Uterus (tissue), 4 donors: ENCODE measurements around the gene CADM2. TPM values are rescaled to one million over a fixed set of nuclear protein-coding genes. Genes with fewer than 3 reads are reported as not detected.

Source experiments
- DNase-seq, 2 donors: peaks; one replicate each; pipeline ENCODE4 v3.0.0-alpha.2; 2019 to 2020
- H3K27ac ChIP-seq, 2 donors: fragments of 200-600 bp; sonication (generic); 1 replicate in 1 of 2; 2 replicates in 1 of 2; pipeline ENCODE4 v1.5.1; 2016 to 2018
- H3K27me3 ChIP-seq, 2 donors: fragments of 200-600 bp; sonication (generic); one replicate each; pipeline ENCODE4 v1.5.1; 2018 to 2019; ENCODE audit warnings: control low read depth in 1 of 2
- H3K36me3 ChIP-seq, 2 donors: fragments of 200-600 bp; sonication (generic); one replicate each; pipeline ENCODE4 v1.5.1; 2019; ENCODE audit warnings: control low read depth in 1 of 2
- H3K4me1 ChIP-seq, 2 donors: fragments of 200-600 bp; sonication (generic); one replicate each; pipeline ENCODE4 v1.5.1; 2018 to 2019; ENCODE audit warnings: control low read depth in 1 of 2
- H3K4me3 ChIP-seq, 2 donors: fragments of 200-600 bp; sonication (generic); 1 replicate in 1 of 2; 2 replicates in 1 of 2; pipeline ENCODE4 v1.5.1; 2018 to 2019; ENCODE audit warnings: mild to moderate bottlenecking in 1 of 2
- H3K9me3 ChIP-seq, 2 donors: fragments of 200-600 bp; sonication (generic); one replicate each; pipeline ENCODE4 v1.5.1; 2019; ENCODE audit warnings: control low read depth in 1 of 2
- CTCF ChIP-seq, 4 experiments: fragments of 200-600 bp in 2 of 4; fragments of 450-650 bp in 2 of 4; sonication (generic) in 2 of 4; IDR thresholded peaks; one replicate each; pipeline ENCODE4 v1.5.1; 2016 to 2019; ENCODE audit warnings: antibody characterized with exemption in 4 of 4, mild to moderate bottlenecking in 2 of 4, moderate library complexity in 1 of 4
- POLR2A ChIP-seq, 2 donors: fragments of 450-650 bp; IDR thresholded peaks; one replicate each; pipeline ENCODE4 v1.6.1; 2016; ENCODE audit warnings: antibody characterized with exemption in 2 of 2, mild to moderate bottlenecking in 1 of 2, moderate library complexity in 1 of 2
- intact Hi-C: fragments of 100-400 bp; cut with DNase I; formaldehyde crosslinking; loops from one replicate; pipeline ENCODE4 v1.15.1; 2023; ENCODE audit warnings: low total_unique reads
- total RNA-seq, 4 donors: library from RNA; depleted of rRNA in 3 of 4; stranded (reverse); fragments of >200 nt in 3 of 4; gene quantifications; one replicate each; pipeline versions ENCODE4 v1.1.0 to v1.2.4, GENCODE V29; 2014 to 2023
- donor health status: DM: yes; HTN: yes; CAD: no.

Gene CADM2
- total RNA-seq, 4 donors from 2014 or later: 0.29 to 6.6 (median 0.85) TPM; not detected in 1

- intact Hi-C loops: no loop called here
- H3K27ac ChIP-seq: no peak overlapping the region
- no peaks in the 10 kb centered on the region for H3K27me3 ChIP-seq
- no peaks in the 10 kb centered on the region for H3K4me1 ChIP-seq
- no peak overlapping the region for H3K4me3 ChIP-seq
- DNase-seq: no peak
- no peaks in the 10 kb centered on the region for H3K36me3 ChIP-seq
- TF ChIP-seq POLR2A (IDR thresholded peaks at IDR 0.05) (no peak), CTCF (IDR thresholded peaks at IDR 0.05) (no peak)
- H3K9me3 ChIP-seq: no peaks in the 10 kb centered on the region
Observed at GRCh38 chr3:85667744-85668143, 709.0 kb downstream of the CADM2 start.

GRCh38 chr3:85670634-85671205, 711.9 kb downstream of the CADM2 start:
- Histone ChIP-seq H3K9me3 (no peaks in the 10 kb centered on the region), H3K4me3 (no peak overlapping the region), H3K36me3 (no peaks in the 10 kb centered on the region), H3K4me1 (no peaks in the 10 kb centered on the region), H3K27me3 (no peaks in the 10 kb centered on the region), H3K27ac (no peak overlapping the region)
- TF ChIP-seq POLR2A (IDR thresholded peaks at IDR 0.05): no peak
- TF ChIP-seq CTCF (IDR thresholded peaks at IDR 0.05): no peak
- no peak for DNase-seq
- intact Hi-C loops: no loop called here

GRCh38 chr3:85672761-85673160, 714.0 kb downstream of the CADM2 start:
- no peak overlapping the region for H3K4me3 ChIP-seq
- no peak overlapping the region for H3K27ac ChIP-seq
- intact Hi-C loops: no loop called here
- DNase-seq: no peak
- H3K27me3 ChIP-seq: no peaks in the 10 kb centered on the region
- H3K9me3 ChIP-seq: no peaks in the 10 kb centered on the region
- no peaks in the 10 kb centered on the region for H3K4me1 ChIP-seq
- no peaks in the 10 kb centered on the region for H3K36me3 ChIP-seq
- no peak for TF ChIP-seq CTCF (IDR thresholded peaks at IDR 0.05)
- TF ChIP-seq POLR2A (IDR thresholded peaks at IDR 0.05): no peak

- intact Hi-C loops: no loop called here
- TF ChIP-seq CTCF (IDR thresholded peaks at IDR 0.05) (no peak), POLR2A (IDR thresholded peaks at IDR 0.05) (no peak)
- Histone ChIP-seq H3K36me3 (no peaks in the 10 kb centered on the region), H3K4me3 (no peak overlapping the region), H3K27me3 (no peaks in the 10 kb centered on the region), H3K4me1 (no peaks in the 10 kb centered on the region), H3K9me3 (no peaks in the 10 kb centered on the region), H3K27ac (no peak overlapping the region)
- DNase-seq: no peak
Observed at GRCh38 chr3:85678713-85679112, 719.9 kb downstream of the CADM2 start.

GRCh38 chr3:85681906-85682305, 723.1 kb downstream of the CADM2 start:
- H3K9me3 ChIP-seq: no peaks in the 10 kb centered on the region
- no peaks in the 10 kb centered on the region for H3K27me3 ChIP-seq
- H3K36me3 ChIP-seq: no peaks in the 10 kb centered on the region
- intact Hi-C loops: no loop called here
- H3K4me1 ChIP-seq: no peaks in the 10 kb centered on the region
- TF ChIP-seq CTCF (IDR thresholded peaks at IDR 0.05): no peak
- TF ChIP-seq POLR2A (IDR thresholded peaks at IDR 0.05): no peak
- H3K4me3 ChIP-seq: no peak overlapping the region
- H3K27ac ChIP-seq: no peak overlapping the region
- no peak for DNase-seq
